GM19452 (cell line): ENCODE measurements around the gene CTNNA3.
A peak's percentile ranks its signal among the peaks of the same experiment; 100 is the strongest.
"Not testable (repeated sequence)": the region's sequence is repeated elsewhere in the genome, so short reads cannot be mapped to it uniquely, and the experiment has no call there.

Experiments used
- ATAC-seq: cut with Tn5 transposase; IDR thresholded peaks from one replicate; pipeline ENCODE4 v1.9.1; 2021; ENCODE audit not compliant: unreplicated experiment

CTNNA3 gene

DNA sequence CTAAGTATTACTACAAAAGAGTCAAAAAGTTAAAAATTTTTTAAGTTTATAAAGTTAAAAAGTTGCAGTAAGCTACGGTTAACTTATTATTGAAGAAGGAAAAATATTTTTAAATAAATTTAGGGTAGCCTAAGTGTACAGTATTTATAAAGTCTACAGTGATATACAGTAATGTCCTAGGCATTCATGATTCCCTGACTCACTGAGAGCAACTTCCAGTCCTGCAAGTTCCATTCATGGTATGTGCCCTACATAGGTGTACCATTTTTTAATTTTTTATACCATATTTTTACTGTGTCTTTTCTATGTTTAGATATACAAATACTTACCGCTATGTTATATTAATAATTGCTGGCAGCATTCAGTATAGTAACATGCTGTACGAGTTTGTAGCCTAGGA lies 92.3 kb downstream of the CTNNA3 start:
- no peak for ATAC-seq

DNA sequence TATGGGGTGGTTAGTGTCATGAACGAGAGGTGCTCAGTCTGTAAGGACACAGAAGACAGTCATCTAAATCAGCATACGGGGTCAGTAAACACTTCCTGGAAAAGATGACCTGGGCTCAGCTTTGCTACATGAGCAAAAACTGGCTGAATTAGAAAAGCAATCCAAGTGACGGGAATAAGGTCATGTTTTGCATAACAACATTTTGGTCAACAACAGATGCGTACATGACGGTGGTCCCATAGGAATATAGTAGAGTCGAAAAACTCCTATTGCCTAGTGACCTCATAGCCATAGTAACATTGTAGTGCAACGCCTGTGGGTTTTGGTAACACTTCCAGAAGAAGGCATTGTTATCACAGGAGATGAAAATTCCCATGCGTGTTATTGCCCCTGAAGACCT lies 92.9 kb downstream of the CTNNA3 start:
- no peak for ATAC-seq

DNA sequence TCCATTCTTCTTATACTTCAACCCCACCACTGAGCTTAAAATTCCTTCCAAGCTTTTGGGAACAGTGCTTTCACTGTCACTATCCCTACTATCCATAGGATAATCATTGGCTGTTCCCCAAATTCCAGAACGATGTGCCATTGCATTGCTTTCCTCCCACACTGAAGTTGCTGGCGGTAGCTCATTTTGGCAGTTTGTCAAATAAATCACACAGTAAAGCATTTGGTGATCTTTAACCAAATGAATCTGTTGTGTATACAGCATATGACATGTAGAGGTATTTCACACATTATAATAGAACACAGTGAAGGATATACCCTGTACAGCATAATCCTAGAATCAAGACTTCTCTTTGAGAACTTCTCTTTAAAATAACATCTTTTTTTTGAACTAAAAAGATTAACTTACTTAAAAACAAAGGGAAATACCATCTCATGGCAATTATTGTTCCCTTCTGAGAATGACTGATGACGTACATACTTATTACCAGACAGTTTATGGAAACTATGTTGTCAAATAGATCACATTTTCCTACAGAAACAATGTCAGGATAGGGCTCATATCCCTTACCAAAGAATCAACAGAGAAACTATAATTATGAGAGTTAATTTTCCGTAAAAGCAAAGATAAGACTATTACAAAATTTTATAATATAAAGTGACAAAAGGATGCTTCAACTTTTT lies 93.6 kb downstream of the CTNNA3 start:
- ATAC-seq = no peak

DNA sequence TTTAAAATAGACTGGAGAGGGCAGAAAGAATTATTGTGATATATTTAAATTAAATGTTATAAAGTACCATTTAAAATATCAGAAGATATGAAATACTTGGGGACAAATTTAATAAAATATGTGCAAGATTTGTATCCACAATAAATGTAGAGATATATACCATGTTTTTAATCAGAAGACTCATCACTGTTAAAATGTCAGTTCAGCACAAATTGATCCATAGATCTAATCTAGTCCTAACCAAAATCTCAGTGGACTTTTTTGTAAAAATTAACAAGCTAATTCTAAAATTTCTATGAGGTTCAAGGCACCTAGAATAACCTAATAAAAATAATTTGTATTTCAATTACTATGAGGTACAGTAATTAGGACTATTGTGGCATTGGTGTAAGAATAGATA lies 96.4 kb downstream of the CTNNA3 start:
- ATAC-seq = no peak

DNA sequence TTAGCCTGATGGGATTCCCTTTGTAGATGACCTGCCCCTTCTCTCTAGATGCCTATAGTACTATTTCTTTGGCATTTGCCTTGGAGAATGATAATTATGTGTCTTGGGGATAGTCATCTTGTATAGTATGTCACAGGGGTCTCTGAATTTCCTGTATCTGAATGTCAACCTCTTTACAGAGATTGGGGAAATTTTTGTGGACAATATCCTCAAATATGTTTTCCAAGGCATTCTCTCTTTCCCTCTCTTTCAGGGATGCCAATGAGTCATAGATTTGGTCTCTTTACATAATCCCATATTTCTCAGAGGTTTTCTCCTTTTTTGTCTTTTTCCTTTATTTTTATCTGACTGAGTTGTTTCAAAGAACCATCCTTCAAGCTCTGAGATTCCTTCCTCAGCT lies 99.4 kb downstream of the CTNNA3 start:
- no peak for ATAC-seq

DNA sequence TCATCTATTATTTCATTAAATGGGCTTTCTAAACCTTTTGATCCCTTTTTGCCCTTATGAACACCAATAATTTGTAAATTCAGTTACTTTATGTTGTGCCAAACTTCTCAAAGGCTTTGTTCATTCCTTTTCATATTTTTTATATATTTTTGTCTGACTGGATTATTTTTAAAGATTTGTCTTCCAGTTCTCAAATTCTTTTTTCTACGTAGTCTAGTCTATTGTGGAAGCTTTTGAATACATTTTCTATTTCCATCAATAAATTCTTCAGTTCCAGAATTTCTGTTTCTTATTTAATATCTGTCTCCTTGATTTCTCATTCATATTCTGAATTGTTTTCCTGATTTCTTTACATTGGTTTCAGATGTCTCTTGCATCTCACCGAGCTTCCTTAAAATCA lies 108.2 kb downstream of the CTNNA3 start:
- ATAC-seq = no peak

DNA sequence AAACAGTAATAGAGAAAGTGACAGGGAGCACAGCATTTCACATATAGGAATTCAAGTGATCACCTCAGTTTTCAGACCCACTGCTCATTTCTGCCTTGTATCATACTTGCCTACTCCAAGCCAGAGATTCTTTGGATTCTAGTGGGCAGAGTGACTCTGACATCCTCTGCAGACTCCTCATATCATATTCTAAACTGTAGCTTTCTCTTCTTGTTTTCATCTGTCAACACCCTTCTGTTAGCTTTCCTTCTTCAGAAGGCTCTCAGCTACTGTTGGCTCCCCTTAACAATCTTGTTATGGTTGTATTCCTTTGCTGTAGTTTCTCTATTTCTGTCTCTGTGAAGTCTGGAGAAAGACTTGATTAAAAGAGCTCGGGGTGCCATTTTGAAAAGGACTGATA lies 120.5 kb downstream of the CTNNA3 start:
- ATAC-seq = no peak

DNA sequence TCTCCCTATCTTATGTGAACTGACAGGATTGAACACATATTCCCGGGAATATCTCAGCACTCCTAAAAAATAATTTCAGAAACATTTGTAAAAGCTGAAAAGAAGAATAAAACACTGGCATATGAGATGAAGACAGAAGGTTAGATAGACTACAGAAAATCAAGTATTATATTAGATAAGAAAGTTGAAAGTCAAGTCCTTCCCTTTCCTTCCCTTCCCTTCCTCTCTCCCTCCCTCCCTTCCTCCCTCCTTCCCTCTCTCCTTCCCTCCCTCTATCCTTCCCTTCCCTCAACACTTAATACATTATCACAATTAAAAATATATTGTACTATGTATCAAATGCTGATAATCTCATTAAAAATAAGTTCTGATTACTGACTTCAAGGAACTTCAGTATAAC lies 122.5 kb downstream of the CTNNA3 start:
- no peak for ATAC-seq

DNA sequence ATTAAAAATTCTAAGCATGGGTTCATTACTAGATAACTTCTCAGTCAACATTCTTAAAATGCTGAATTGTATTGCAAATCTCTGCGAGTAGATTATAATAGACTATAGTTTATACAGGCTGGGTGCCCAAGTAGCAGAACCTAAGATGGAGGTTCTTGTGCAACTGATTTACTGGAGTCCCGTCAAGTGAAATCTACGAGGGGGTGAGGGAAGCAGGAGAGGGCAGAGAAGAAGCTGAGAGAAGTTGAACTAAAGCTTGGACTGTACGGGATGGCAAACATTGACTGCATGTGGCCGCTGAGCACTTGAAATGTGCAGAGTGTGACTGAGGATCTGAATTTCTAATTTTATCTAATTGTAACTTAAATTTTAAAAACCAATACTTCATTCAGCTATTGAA lies 124.5 kb downstream of the CTNNA3 start:
- no peak for ATAC-seq

DNA sequence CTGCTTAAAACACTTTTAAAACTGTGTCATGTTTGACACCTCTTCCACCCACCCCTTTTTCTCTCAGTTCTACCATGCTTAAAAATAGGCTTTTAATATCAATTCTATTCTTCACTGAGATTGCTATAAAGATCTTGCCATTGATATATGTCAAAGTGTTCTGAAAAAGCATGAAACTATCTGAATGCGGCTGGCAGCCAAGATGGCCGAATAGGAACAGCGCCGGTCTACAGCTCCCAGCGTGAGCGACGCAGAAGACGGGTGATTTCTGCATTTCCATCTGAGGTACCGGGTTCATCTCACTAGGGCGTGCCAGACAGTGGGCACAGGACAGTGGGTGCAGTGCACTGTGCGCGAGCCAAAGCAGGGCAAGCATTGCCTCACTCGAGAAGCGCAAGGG lies 137.7 kb downstream of the CTNNA3 start:
- not testable (repeated sequence) for ATAC-seq

DNA sequence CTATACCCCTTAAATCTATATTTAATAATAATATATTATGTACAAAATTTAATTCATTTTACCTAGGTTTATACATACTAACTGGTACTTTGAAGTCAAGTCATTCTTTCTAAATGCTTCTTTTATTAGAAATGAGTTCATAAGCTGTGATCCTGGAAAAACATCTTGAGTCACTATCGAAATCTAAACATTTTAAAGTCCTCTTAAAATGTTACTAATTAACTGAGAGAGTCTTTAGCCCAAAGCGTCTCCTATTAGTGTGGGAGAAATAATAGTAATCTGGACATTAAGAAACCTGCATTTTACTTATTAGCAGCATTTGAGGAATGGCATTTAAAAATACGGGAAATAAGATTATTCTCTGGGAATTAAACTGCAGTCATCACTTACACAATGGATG lies 142.7 kb downstream of the CTNNA3 start:
- no peak for ATAC-seq

DNA sequence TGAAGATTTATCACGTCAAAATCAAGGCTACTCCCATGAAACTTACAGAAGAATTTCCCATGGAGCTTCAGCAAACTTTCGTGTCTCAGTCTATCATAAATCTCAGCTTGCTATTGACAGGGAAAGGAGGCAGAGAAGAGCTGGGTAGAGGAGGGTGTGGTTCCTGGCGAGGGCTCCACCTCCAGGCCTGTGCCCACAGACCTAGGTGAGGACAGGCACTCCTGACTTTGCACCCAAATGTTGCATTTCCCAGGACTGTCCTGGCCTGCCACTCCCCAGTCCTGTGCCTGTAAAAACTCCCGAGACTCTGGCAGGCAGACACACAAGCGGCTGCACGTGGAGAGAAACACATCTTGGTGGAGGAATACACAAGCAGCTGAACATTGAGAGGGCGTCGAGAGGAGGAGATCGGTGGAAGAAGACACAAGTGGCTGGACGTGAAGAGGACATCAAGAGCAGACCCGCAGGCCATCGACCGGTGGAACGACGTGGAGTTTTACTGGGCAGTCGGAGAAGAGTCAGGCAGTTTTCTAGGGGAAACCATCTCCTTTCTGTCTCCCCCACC lies 145.1 kb downstream of the CTNNA3 start:
- no peak for ATAC-seq

DNA sequence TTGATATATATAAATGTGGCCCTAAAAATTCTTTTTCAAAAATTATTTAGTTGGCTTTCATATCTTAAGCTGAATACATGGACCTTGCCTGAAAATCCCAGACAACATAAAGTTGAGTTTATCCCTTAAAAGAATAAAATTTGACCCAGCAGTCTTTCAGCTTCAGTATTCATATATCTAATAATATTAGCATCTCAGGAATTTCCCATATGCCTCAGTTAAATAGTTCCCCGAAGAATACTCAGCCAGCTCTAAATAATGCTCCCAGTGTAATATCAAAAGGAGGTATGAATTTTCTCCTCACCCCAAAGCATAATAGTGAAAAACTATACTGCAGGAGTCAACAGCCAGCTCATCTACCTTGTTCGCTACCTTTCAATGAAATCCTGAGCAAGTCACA lies 145.9 kb downstream of the CTNNA3 start:
- no peak for ATAC-seq

DNA sequence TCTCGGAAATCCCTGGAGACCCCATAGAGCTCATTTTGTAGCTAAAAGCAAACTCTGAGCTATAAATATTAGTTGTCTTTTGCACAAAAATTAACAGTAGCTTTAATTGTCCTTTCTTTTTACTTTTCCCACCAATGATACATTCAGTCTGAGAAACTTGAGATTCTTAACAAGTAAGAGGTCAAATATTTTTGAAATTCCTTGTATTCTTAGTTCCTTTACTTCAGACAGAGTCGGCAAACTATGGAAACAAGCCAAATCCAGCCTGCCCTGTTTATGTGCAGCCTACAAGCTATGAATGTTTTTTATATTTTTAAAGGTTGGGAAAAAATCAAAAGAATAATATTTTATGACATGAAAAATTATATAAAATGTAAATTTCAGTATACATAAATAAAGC lies 146.6 kb downstream of the CTNNA3 start:
- no peak for ATAC-seq

DNA sequence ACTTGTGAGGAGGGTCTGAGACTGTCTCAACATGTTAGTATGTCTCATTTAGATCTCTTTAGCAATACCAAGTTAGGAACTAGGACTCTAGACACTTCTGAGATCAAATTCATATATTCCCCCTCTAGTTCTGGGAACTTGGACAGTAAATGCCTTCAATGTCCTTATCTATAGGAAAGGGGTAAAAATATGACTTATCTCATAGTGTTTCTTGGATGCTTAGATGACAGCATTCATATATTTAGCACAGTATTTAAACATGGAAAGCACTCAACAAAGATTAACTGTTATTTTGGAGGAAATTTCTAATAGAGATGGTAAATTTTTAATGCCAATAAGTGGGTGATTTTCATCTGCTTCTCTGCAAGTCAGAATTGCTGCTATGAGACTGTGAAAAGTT lies 154.6 kb downstream of the CTNNA3 start:
- ATAC-seq = no peak

DNA sequence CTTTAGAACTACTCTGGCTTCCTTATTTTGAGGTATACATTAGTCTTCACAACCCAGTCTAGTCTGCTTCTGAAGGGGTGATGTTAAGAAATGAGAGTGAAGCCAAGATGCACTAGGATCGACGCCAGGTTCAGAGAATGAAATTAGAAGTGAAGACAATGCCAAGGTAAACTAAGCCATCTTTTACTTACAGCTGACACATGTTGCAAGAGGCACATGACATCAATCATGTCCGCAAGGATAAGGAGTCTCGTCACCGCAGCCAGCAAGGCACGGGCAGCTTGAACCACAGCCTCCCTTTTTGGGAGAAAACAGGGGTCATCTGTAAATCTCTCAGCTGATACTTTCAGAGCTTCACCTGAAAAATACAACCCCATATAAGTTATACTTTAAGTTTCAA lies 156.7 kb downstream of the CTNNA3 start:
- ATAC-seq = no peak

DNA sequence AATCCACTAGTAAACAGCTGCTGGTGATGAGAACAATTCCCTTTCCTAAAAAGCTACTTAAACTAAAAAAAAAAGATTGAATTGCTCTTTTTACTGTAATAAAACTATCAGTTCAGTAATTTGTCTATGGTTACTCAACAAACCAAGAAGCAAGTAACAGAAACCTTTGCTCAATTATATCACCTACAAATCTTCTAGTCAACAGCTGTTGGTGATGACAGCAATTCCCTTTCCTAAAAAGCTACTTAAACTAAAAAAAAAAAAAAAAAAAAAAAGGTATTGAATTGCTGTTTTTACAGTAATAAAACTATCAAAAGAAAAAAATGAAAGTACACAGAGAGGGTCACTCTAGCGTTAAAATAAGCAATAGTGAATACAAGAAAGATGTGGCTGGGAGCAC lies 158.1 kb downstream of the CTNNA3 start:
- no peak for ATAC-seq

DNA sequence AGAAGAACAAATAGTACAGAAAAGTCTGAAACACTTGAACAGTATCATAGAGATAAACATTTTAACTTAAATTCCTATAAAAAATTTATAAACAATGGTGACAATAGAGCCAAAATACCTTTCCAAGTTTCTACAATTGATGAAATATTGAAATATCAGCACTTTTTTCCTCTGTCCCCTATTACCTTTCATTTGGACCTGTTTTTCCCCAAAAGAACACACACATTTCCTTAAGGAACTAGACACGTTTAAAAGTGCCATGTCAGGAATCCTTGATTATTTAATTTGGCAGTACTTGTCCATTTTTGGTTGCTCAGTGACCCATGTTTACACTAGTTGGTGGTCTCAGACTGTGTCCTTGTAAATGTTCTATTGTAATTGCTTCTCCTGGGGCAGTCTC lies 162.6 kb downstream of the CTNNA3 start:
- no peak for ATAC-seq

DNA sequence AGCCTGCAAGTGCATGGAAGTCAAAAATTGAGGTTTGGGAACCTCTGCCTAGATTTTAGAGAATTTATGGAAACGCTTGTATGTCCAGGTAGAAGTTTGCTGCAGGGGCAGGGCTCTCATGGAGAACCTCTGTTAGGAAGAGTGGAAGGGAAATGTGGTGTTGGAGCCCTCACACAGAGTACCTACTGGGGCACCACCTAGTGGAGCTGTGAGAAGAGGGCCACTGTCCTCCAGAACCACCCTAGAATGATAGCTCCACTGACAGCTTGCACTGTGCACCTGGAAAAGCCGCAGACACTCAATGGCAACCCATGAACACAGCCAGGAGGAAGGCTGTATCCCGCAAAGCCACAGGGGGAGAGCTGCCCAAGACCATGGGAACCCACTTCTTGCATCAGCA lies 165.0 kb downstream of the CTNNA3 start:
- not testable (repeated sequence) for ATAC-seq

DNA sequence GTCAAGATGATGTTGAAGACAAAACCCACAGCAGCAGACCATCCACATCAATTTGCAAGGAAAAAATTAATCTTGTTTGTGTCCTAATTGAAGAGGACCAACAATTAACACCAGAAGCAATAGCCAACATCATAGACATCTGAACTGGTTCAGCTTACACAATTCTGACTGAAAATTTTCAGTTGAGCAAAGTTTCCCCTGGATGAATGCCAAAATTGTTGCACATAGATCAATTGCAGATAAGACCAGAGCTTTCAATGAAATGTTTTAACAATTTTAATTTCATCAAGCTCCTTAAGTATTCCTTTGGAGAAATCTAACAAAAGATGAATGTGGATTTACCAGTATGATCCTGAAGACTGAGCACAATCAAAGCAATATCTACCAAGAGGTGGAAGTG lies 168.6 kb downstream of the CTNNA3 start:
- ATAC-seq = no peak

DNA sequence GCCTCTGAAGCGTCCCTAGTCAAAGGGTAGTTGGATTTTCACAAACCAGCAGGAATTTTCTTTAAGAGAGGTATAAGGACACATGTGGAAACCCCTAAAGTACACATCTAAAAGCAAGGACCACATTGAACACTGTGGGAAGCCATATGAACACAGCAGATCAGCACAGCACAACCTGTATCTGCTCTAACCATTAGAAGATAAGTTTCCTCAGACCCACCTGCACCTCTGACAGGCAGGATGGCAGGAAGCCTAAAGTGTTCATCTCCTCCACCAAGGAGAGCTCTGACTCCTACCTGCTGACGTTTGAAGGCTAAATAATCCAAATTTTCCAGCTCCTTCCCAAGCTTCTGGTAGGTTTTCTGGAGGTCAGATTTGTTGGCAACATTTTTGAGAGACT lies 174.4 kb downstream of the CTNNA3 start:
- no peak for ATAC-seq

DNA sequence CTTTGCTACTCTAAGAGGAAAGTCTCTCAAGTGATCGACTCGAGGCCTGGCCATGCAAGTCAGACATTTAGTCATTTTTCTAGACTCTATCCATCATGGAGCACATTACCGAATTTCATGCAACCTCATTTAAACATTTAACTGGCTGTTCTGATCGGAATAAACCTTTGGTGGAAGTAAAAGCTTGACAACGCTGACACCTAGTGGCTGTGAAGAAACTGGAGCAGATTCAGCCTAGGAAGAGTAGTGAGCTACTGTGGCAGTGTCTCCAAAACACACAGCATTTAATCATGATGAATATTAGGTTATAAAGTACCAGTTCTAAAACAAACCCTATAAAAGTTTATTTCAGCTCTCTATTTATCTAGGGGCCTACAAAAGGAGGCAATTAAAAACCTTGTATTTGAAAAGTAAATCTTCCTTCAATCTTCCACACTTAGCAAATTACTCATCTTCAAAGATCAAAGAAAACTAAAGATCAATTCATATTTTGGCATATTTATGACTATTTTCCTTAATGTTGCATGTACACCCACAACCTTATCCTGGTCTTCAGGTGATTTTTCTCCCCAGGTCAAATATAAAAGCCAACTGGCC lies 175.0 kb downstream of the CTNNA3 start:
- peak; percentile 84 for ATAC-seq

DNA sequence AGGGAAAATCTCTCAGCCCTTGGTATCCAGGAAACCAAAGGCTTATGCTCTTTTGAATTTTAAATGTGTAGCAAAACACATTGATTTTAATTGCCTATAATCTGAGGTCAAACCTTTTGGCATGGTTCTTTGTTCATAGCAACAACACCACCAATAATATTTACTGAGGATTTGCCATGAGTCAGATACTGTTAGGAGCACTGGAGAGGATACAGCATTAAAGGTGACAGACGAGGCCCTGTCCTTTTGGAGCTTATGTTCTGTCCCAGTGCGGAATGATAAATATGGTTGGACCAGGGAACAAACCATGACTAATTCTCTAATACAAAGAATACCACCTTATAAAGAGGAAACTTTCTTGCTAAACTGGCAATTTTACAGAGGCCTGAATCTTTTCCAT lies 176.6 kb downstream of the CTNNA3 start:
- no peak for ATAC-seq
